NCI-H1048 (cell line): ENCODE data around the gene SAMD4A.
"Not testable (repeated sequence)": the region's sequence is repeated elsewhere in the genome, so short reads cannot be mapped to it uniquely, and the experiment has no call there.

Experiments used
- DNase-seq: peaks from one replicate; lab custom pipeline; 2025; lab: John Stamatoyannopoulos, UW

The SAMD4A gene

GRCh38 chr14:54734966-54735365, 168.0 kb downstream of the SAMD4A start:
- no peak for DNase-seq

GRCh38 chr14:54735424-54735823, 168.5 kb downstream of the SAMD4A start:
- no peak for DNase-seq

GRCh38 chr14:54737132-54737711, 170.3 kb downstream of the SAMD4A start:
- DNase-seq, result no peak

- DNase-seq, result no peak
These were observed 171.1 kb downstream of the SAMD4A start for GRCh38 chr14:54738009-54738408.

- DNase-seq, result no peak
These were observed 172.6 kb downstream of the SAMD4A start for GRCh38 chr14:54739514-54739913.

- no peak for DNase-seq
These were observed 175.8 kb downstream of the SAMD4A start for GRCh38 chr14:54742492-54743350.

GRCh38 chr14:54743382-54743781, 176.5 kb downstream of the SAMD4A start:
- no peak for DNase-seq

GRCh38 chr14:54746019-54746418, 179.1 kb downstream of the SAMD4A start:
- DNase-seq, result no peak

- no peak for DNase-seq
These were observed 180.7 kb downstream of the SAMD4A start for GRCh38 chr14:54747616-54748015.

GRCh38 chr14:54749180-54749579, 182.3 kb downstream of the SAMD4A start:
- no peak for DNase-seq

- no peak for DNase-seq
These were observed 182.8 kb downstream of the SAMD4A start for GRCh38 chr14:54749727-54750126.

GRCh38 chr14:54752611-54753010, 185.7 kb downstream of the SAMD4A start:
- not testable (repeated sequence) for DNase-seq

- not testable (repeated sequence) for DNase-seq
These were observed 186.5 kb downstream of the SAMD4A start for GRCh38 chr14:54753396-54753795.

GRCh38 chr14:54754116-54754622, 187.2 kb downstream of the SAMD4A start:
- no peak for DNase-seq

GRCh38 chr14:54754623-54755386, 187.9 kb downstream of the SAMD4A start:
- no peak for DNase-seq

GRCh38 chr14:54756656-54757392, 189.9 kb downstream of the SAMD4A start:
- no peak for DNase-seq

- no peak for DNase-seq
These were observed 191.1 kb downstream of the SAMD4A start for GRCh38 chr14:54758041-54758440.

GRCh38 chr14:54759982-54760585, 193.2 kb downstream of the SAMD4A start:
- no peak for DNase-seq

GRCh38 chr14:54760866-54761575, 194.1 kb downstream of the SAMD4A start:
- no peak for DNase-seq

GRCh38 chr14:54761835-54762234, 194.9 kb downstream of the SAMD4A start:
- no peak for DNase-seq

- DNase-seq, result no peak
These were observed 195.4 kb downstream of the SAMD4A start for GRCh38 chr14:54762296-54762695.
